Fibroblast of peridontal ligament (primary cell): Measurements from ENCODE around the gene FNIP2.
"Not testable (repeated sequence)": the region's sequence is repeated elsewhere in the genome, so short reads cannot be mapped to it uniquely, and the experiment has no call there.

Experiments
- DNase-seq: peaks from one replicate; pipeline ENCODE4 v3.0.0-alpha.2; 2010; ENCODE audit errors: extremely low read depth

The FNIP2 gene

DNA sequence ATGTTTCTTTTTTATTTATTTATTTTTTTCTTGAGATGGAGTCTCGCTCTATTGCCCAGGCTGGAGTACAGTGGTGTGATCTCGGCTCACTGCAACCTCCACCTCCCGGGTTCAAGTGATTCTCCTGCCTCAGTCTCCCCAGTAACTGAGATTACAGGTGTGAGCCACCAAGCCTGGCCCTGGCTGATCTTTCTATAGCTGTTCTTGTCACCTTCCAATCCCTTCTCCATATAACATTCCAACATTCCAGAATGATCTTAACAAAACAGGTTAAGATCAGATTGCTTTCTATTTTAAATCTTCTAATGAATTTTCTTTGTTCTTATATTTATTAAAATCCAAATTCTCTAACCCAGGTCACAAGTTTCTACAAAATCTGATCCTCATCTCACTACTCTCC lies 188.1 kb downstream of the FNIP2 start:
- DNase-seq, result not testable (repeated sequence)
